Stimulated activated effector memory CD8-positive, alpha-beta T cell treated with anti-CD3 and anti-CD28 coated beads, Interleukin-12 subunit alpha, Interleukin-12 subunit beta, amount 100 ng/mL, for 72 hours (primary cell): ENCODE results near the gene HIGD2A.

ENCODE experiments used
- ATAC-seq: fragments of 150-1000 bp; cut with Tn5 transposase; 2 replicates; pipeline ENCODE4 v1.10.0; 2021
- DNase-seq, 2 donors: peaks; one replicate each; pipeline ENCODE4 v3.0.0; 2021 to 2022; ENCODE audit warnings: low spot score in 2 of 2
- H3K27ac Mint-ChIP-seq: one replicate; pipeline ENCODE4 v1.8.0; 2022; ENCODE audit warnings: mild to moderate bottlenecking, mixed read lengths
- H3K36me3 Mint-ChIP-seq: one replicate; pipeline ENCODE4 v1.8.0; 2022; ENCODE audit warnings: mild to moderate bottlenecking, mixed read lengths
- H3K4me1 Mint-ChIP-seq: one replicate; pipeline ENCODE4 v1.8.0; 2022; ENCODE audit warnings: mixed read lengths
- H3K4me3 Mint-ChIP-seq: one replicate; pipeline ENCODE4 v1.8.0; 2022; ENCODE audit warnings: mild to moderate bottlenecking, mixed read lengths
- H3K9me3 Mint-ChIP-seq: one replicate; pipeline ENCODE4 v1.8.0; 2022; ENCODE audit warnings: mixed read lengths

HIGD2A gene

DNA sequence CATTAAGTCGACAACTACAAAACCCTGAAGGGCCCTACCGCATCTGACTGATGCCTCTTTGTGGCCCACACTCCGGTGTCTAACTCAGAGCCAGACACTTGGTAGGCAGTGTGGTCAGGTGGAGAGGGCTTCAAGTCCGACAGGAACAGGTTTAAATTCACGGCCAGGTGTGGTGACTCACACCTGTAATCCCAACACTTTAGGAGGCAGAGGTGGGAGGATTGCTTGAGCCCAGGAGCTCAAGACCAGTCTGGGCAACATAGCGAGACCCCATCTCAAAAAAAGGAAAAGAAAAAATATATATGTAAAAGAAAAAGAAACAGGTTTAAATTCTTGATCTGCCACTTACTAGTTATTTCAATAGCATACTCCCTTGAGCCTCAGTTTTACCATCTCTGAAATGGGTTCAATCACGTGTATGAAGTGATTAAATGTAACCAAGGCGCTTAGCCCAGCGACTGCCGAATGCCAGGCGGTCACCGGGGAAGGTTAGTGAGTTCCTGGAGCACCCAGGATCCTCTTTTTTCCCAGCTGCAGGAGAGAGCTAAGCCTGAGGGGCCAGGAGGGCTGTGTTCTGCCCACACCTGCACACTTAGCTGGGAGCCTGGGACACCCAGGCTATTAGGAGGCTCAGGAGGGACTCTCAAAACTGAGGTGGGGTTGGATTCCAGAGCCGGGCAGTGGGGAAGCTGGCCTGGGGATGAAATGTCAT, 26.8 kb downstream of the HIGD2A start:
- no peak for ATAC-seq
- peaks cover 14% of the 10 kb centered on the region for H3K36me3 Mint-ChIP-seq
- H3K27ac Mint-ChIP-seq, result peak overlapping the region; percentile 84
- H3K9me3 Mint-ChIP-seq, result no peaks in the 10 kb centered on the region
- H3K4me1 Mint-ChIP-seq, result peaks cover 55% of the 10 kb centered on the region
- DNase-seq, result peak in 1 of 2 donors; percentile 64
- H3K4me3 Mint-ChIP-seq, result peak overlapping the region; percentile 73

DNA sequence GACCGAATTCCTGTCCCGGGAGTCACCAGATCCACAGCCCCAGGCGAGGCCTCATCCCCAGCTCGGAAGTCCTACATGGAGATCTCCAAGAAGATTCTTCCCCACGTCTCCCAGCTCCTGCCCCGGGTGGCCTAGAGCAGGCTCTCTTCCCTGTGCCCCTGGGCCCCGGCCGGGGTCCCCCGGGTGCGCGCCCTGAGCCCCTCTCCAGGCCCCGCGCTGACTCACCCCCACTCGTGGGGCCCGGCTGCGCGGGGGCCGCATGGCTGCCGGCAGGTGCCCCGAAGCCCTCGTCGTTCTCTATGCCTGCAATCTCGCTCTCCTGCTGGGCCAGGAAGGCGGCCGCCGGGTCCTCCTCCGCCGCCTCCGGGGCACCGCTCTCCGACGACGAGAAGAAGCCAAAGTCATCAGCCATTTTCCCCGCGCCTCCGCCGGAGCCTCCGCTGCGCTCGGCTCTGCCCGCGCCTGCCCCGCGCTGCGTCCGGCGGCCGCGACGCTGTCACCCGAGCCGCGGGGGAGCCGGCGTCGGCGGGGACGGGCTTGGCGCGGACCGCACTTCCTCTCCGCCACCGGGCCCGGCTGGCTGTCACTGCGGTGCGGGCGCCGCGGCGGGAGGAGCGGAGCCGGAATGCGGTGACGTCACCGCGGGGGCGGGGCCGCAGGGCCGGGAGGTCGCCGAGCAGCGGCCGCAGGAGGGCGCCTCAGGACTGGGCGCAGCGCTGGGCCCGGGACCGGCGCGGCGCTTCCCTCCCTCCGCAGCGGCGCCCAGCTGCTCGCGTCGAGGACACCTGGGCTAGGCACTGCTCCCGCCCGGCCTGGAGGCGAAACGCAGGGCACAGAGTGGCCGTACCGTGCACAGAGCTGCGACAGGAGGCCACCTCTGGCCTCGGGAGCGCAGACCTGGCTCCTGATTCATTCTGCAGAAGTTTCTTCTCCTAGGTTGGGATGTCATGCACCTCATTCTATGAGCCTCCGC, 27.7 kb downstream of the HIGD2A start, which contains the start of gene CLTB:
Gene CLTB, minus strand, starts transcription at position 588 of the 973 bp plus-strand sequence. Its CDS starts 176 bp downstream, at position 412.
- DNase-seq (peak; percentile 74 to 85), ATAC-seq (peak; percentile 96)
- peak within 1 kb of the TSS; percentile 84 for H3K27ac Mint-ChIP-seq
- no peaks in the 10 kb centered on the region for H3K9me3 Mint-ChIP-seq
- peak within 1 kb of the TSS; percentile 73 for H3K4me3 Mint-ChIP-seq
- peaks cover 47% of the 10 kb centered on the region for H3K4me1 Mint-ChIP-seq
- peaks cover 7% of the 10 kb centered on the region for H3K36me3 Mint-ChIP-seq

DNA sequence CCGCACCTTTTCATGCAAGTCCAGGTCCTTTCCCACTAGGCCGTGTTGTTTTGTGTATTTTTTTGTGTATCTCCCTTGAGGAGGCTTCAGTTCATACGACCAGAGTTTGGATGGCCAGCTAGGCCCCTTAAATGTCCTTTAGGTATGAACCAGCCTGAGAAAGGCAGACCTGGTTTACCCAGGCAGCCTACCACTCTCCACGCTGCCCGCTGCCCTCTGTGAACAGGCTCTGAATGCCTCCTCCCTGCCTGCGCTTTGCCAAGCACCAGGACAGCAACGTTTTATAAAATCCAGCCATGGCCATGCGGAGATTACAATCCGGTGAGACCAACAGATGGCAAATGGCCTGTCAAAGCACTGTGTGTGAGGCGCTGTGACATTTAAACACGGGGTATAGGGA, 28.4 kb downstream of the HIGD2A start:
- peaks cover 2% of the 10 kb centered on the region for H3K36me3 Mint-ChIP-seq
- no peak for ATAC-seq
- no peaks in the 10 kb centered on the region for H3K9me3 Mint-ChIP-seq
- no peak for DNase-seq
- H3K27ac Mint-ChIP-seq, result peak overlapping the region; percentile 15
- peaks cover 39% of the 10 kb centered on the region for H3K4me1 Mint-ChIP-seq
- peak overlapping the region; percentile 73 for H3K4me3 Mint-ChIP-seq

- ATAC-seq, result no peak
- Mint-ChIP-seq H3K36me3 (no peaks in the 10 kb centered on the region), H3K4me3 (no peak overlapping the region), H3K27ac (no peak overlapping the region), H3K9me3 (no peaks in the 10 kb centered on the region), H3K4me1 (peaks cover 28% of the 10 kb centered on the region)
- DNase-seq, result no peak
These were observed 29.7 kb downstream of the HIGD2A start for GRCh38 chr5:176418251-176418650.

DNA sequence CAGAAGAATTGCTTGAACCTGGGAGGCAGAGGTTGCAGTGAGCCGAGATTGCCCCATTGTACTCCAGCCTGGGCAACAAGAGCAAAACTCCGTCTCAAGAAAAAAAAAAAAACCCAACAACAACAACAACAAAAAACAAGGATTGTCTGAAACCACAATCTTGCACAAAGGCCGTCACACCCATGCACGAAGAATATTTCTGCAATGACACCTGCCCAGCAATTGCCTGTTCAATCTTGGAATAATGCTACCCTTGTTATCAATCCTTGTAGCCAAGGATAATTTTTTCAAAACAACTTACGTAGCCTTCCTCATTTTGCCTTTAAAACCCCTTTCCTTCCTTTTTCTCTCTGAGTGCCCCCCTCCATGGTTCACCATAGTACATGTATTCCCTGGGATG, 31.5 kb downstream of the HIGD2A start:
- ATAC-seq, result no peak
- H3K9me3 Mint-ChIP-seq, result no peaks in the 10 kb centered on the region
- peaks cover 15% of the 10 kb centered on the region for H3K4me1 Mint-ChIP-seq
- no peak overlapping the region for H3K4me3 Mint-ChIP-seq
- no peak overlapping the region for H3K27ac Mint-ChIP-seq
- no peak for DNase-seq
- no peaks in the 10 kb centered on the region for H3K36me3 Mint-ChIP-seq

- Mint-ChIP-seq H3K4me3 (no peak overlapping the region), H3K36me3 (no peaks in the 10 kb centered on the region), H3K27ac (no peak overlapping the region), H3K4me1 (peaks cover 8% of the 10 kb centered on the region), H3K9me3 (no peaks in the 10 kb centered on the region)
- ATAC-seq (no peak), DNase-seq (no peak)
These were observed 32.5 kb downstream of the HIGD2A start for GRCh38 chr5:176420972-176421544.

DNA sequence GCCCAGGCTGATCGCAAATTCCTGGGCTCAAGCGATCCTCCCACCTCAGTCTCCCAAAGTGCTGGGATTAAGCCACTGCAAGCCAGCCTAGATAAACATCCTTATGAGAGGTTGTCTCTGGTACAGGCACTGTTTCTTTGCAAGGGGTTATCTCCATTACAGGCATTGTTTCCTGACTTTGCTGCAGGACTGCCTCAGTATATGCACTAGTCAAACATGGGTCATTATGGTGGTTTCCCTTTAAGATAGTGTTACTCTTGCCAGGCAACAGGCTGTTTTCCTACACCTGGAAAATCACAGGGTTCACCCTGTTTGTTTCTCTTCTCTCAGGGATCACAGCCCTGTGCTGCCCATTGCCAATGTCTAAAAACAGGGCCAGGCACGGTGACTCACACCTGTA, 35.6 kb downstream of the HIGD2A start:
- no peak for ATAC-seq
- H3K4me3 Mint-ChIP-seq, result no peak overlapping the region
- H3K4me1 Mint-ChIP-seq, result no peaks in the 10 kb centered on the region
- DNase-seq, result no peak
- no peak overlapping the region for H3K27ac Mint-ChIP-seq
- H3K9me3 Mint-ChIP-seq, result no peaks in the 10 kb centered on the region
- no peaks in the 10 kb centered on the region for H3K36me3 Mint-ChIP-seq

- ATAC-seq (no peak), DNase-seq (no peak)
- Mint-ChIP-seq H3K4me1 (peaks cover 3% of the 10 kb centered on the region), H3K27ac (no peak overlapping the region), H3K9me3 (no peaks in the 10 kb centered on the region), H3K36me3 (no peaks in the 10 kb centered on the region), H3K4me3 (no peak overlapping the region)
These were observed 36.6 kb downstream of the HIGD2A start for GRCh38 chr5:176425138-176425537.

DNA sequence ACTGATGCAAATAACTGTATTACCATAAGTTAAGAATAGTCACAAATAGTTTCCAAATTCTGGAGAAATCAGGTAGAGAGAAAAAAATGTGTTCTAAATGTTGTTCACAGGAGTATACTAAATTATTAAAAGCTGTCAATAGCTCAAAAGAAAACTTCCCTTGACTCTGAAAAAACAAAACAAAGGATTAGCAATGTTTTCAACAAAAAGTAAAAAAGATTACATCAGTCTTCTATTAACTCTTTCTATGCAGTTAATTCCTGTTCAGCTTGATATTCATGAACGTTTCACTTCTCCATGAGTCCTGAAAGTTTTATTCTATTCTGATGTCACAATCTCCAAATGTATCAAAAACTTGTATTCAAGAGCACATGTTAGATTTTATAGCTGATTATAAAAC, 37.2 kb downstream of the HIGD2A start:
- no peak overlapping the region for H3K27ac Mint-ChIP-seq
- DNase-seq, result no peak

DNA sequence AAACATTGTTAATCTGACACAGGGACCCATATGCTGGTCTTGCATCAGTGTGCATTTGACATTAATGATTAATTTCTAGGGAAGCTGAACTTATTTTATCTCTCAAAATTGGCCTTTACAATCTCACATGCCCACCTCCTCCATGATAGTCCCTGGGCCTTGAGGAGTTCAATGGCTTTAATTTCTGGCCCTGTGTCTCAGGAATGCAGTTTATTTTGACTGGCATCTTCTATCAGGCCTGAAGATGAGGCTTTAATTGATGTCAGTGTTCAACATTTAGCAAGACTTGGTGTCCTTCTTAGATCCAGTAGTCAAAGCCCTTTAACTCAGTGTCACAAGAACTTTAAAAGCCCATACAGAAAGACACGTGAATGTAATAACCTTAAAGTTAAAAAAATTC, 38.3 kb downstream of the HIGD2A start:
- ATAC-seq, result no peak
- Mint-ChIP-seq H3K9me3 (no peaks in the 10 kb centered on the region), H3K4me3 (no peak overlapping the region), H3K27ac (no peak overlapping the region), H3K36me3 (no peaks in the 10 kb centered on the region), H3K4me1 (peaks cover 9% of the 10 kb centered on the region)
- no peak for DNase-seq

More for the DNA sequence above, 37.2 kb downstream of the HIGD2A start:
- no peak overlapping the region for H3K4me3 Mint-ChIP-seq
- H3K9me3 Mint-ChIP-seq, result no peaks in the 10 kb centered on the region
- peaks cover 9% of the 10 kb centered on the region for H3K4me1 Mint-ChIP-seq
- ATAC-seq, result no peak
- no peaks in the 10 kb centered on the region for H3K36me3 Mint-ChIP-seq

GRCh38 chr5:176427971-176428370, 39.4 kb downstream of the HIGD2A start:
- no peaks in the 10 kb centered on the region for H3K9me3 Mint-ChIP-seq

DNA sequence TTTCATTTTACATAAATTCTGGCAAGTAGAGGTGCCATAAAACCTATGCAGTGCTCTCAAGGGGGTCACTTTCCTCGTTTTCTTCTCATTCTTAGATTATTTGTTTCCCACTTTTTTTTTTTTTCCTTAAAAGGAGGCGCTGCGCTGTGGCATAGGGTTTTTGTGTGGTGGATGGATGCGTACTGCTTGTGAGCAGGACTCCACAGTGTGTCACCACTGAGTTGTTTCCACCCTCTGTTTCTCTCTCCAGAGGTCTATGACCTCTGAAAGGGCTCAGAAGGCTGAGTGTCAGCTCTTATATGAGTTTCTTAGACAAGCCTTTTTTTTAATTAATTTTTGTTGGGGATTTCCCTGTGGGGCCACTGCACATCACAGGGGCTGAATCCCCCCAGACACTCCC, 41.4 kb downstream of the HIGD2A start:
- no peaks in the 10 kb centered on the region for H3K36me3 Mint-ChIP-seq
- peaks cover 9% of the 10 kb centered on the region for H3K4me1 Mint-ChIP-seq
- peak overlapping the region; percentile 4 for H3K27ac Mint-ChIP-seq
- ATAC-seq, result no peak
- no peak overlapping the region for H3K4me3 Mint-ChIP-seq
- no peaks in the 10 kb centered on the region for H3K9me3 Mint-ChIP-seq
- no peak for DNase-seq

More at GRCh38 chr5:176427971-176428370, 39.4 kb downstream of the HIGD2A start:
- ATAC-seq, result no peak
- Mint-ChIP-seq H3K36me3 (no peaks in the 10 kb centered on the region), H3K4me1 (peaks cover 9% of the 10 kb centered on the region), H3K27ac (no peak overlapping the region), H3K4me3 (no peak overlapping the region)
- no peak for DNase-seq

DNA sequence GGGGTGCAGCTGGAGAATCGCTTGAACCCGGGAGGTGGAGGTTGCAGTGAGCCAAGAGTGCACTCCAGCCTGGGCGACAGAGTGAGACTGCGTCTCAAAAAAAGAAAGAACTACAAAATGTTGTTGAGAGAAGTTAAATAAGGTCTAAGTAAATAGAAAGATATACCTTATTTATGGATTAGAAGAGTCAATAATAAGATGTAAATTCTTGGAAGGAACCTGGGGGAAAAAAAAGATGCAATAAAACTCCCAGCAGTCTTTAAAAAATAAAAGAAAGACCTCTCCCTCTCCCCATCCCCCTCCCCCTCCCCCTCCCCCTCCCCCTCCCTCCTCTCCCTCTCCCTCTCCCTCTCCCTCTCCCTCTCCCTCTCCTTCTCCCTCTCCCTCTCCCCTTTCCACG, 44.2 kb downstream of the HIGD2A start:
- Mint-ChIP-seq H3K4me1 (peaks cover 20% of the 10 kb centered on the region), H3K36me3 (no peaks in the 10 kb centered on the region), H3K9me3 (no peaks in the 10 kb centered on the region), H3K4me3 (no peak overlapping the region), H3K27ac (no peak overlapping the region)
- ATAC-seq (no peak), DNase-seq (no peak)

GRCh38 chr5:176436656-176437055, 48.1 kb downstream of the HIGD2A start:
- H3K4me3 Mint-ChIP-seq, result peak overlapping the region; percentile 37
- no peak overlapping the region for H3K27ac Mint-ChIP-seq
- H3K9me3 Mint-ChIP-seq, result no peaks in the 10 kb centered on the region
- ATAC-seq, result peak; percentile 51
- no peaks in the 10 kb centered on the region for H3K36me3 Mint-ChIP-seq
- DNase-seq, result no peak
- peaks cover 11% of the 10 kb centered on the region for H3K4me1 Mint-ChIP-seq

DNA sequence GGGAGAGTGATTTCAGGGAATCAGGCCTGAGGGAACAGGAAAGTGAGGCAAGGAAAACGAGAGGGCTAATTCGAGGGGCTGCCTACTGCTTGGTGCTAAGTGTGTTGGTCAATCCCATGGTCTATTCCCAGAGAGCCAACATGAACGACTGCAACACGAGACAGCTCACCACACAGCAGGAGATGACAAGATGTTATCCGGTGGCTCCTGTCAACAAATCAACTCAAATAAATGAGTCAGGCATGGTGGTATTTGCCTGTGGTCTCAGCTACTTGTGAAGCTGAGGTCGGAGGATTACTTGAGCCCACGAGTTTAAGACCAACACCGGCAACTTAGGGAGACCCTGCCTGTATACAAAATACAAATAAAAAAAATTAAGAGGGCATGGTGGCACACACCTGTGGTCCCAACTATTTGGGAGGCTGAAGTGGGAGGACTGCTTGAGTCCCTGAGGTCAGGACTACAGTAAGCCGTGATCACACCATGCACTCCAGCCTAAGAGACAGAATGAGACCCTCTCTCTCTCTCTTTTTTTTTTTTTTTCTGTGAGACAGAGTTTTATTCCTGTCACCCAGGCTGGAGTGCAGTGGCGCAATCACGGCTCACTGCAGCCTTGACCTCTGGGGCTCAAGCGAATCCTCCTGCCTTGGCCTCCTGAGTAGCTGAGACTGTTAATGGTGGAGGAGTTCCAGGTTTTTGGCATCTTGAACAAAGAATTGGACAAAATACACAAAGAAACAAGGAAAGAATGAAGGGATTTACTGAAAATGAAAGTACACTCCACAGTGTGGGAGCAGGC, 50.6 kb downstream of the HIGD2A start:
- no peaks in the 10 kb centered on the region for H3K36me3 Mint-ChIP-seq

More for the DNA sequence above, 50.6 kb downstream of the HIGD2A start:
- ATAC-seq, result no peak
- Mint-ChIP-seq H3K4me3 (no peak overlapping the region), H3K27ac (no peak overlapping the region), H3K9me3 (no peaks in the 10 kb centered on the region), H3K4me1 (peaks cover 11% of the 10 kb centered on the region)
- DNase-seq, result no peak
